Ureter (tissue), 1 donor: ENCODE data around the gene MYOM1. TPM values are rescaled to one million over a fixed set of nuclear protein-coding genes. Genes with fewer than 3 reads are reported as not detected.

Experiments used
- DNase-seq: peaks from one replicate; pipeline ENCODE4 v3.0.0-alpha.2; 2020; ENCODE audit warnings: low spot score
- total RNA-seq: library from RNA; stranded (reverse); gene quantifications from one replicate; pipeline ENCODE4 v1.2.4, GENCODE V29; 2023
- donor health status: DM: yes; HTN: yes; CAD: no.

The MYOM1 gene
- total RNA-seq, 1 donor from 2014 or later = 9.7 TPM

- DNase-seq = no peak
These were observed 101.4 kb downstream of the MYOM1 start for GRCh38 chr18:3118195-3119010.

GRCh38 chr18:3117493-3118192 lies 102.1 kb downstream of the MYOM1 start:
- DNase-seq = no peak

GRCh38 chr18:3115447-3116030 lies 104.2 kb downstream of the MYOM1 start:
- DNase-seq = no peak

- DNase-seq = no peak
These were observed 105.3 kb downstream of the MYOM1 start for GRCh38 chr18:3114451-3114850.

- DNase-seq = no peak
These were observed 105.7 kb downstream of the MYOM1 start for GRCh38 chr18:3114026-3114425.

- no peak for DNase-seq
These were observed 108.1 kb downstream of the MYOM1 start for GRCh38 chr18:3111523-3112240.

- no peak for DNase-seq
These were observed 109.6 kb downstream of the MYOM1 start for GRCh38 chr18:3110034-3110752.

- DNase-seq = no peak
These were observed 112.0 kb downstream of the MYOM1 start for GRCh38 chr18:3107740-3108151.

GRCh38 chr18:3104190-3105054 lies 115.3 kb downstream of the MYOM1 start:
- DNase-seq = no peak

GRCh38 chr18:3103576-3103975 lies 116.2 kb downstream of the MYOM1 start:
- DNase-seq = no peak

GRCh38 chr18:3102983-3103382 lies 116.8 kb downstream of the MYOM1 start:
- DNase-seq = no peak

GRCh38 chr18:3100498-3101132 lies 119.2 kb downstream of the MYOM1 start:
- DNase-seq = no peak

- DNase-seq = no peak
These were observed 120.4 kb downstream of the MYOM1 start for GRCh38 chr18:3099327-3099726.

- DNase-seq = no peak
These were observed 122.7 kb downstream of the MYOM1 start for GRCh38 chr18:3097082-3097481.

- no peak for DNase-seq
These were observed 123.8 kb downstream of the MYOM1 start for GRCh38 chr18:3095921-3096320.

- no peak for DNase-seq
These were observed 125.5 kb downstream of the MYOM1 start for GRCh38 chr18:3094338-3094684.

GRCh38 chr18:3093624-3094337 lies 126.0 kb downstream of the MYOM1 start:
- DNase-seq = no peak

GRCh38 chr18:3092727-3093126 lies 127.0 kb downstream of the MYOM1 start:
- DNase-seq = no peak

- no peak for DNase-seq
These were observed 130.2 kb downstream of the MYOM1 start for GRCh38 chr18:3089579-3089978.
